Thoracic aorta (tissue), 2 donors: ENCODE results near the gene TLX1. TPM values are rescaled to one million over a fixed set of nuclear protein-coding genes. Genes with fewer than 3 reads are reported as not detected.

Experiments
- ATAC-seq: fragments of 150-250 bp; one replicate; pipeline ENCODE4 v1.8.0; 2017; ENCODE audit warnings: low read depth; ENCODE audit not compliant: insufficient number of reproducible peaks, low FRiP score
- DNase-seq: peaks from one replicate; pipeline ENCODE4 v3.0.0-alpha.2; 2020; ENCODE audit warnings: low spot score
- H3K27ac ChIP-seq, 2 donors: fragments of 200-600 bp; sonication (generic); 1 replicate in 1 of 2; 2 replicates in 1 of 2; pipeline ENCODE4 v1.5.1; 2016; ENCODE audit warnings: mild to moderate bottlenecking in 2 of 2, moderate library complexity in 2 of 2
- H3K27me3 ChIP-seq: fragments of 200-600 bp; sonication (generic); replicated peaks from 2 replicates; pipeline ENCODE4 v1.6.0; 2016; ENCODE audit warnings: mild to moderate bottlenecking; ENCODE audit not compliant: insufficient read depth
- H3K36me3 ChIP-seq: fragments of 200-600 bp; sonication (generic); one replicate; pipeline ENCODE4 v1.5.1; 2016
- H3K4me1 ChIP-seq, 2 donors: fragments of 200-600 bp; sonication (generic); 1 replicate in 1 of 2; 2 replicates in 1 of 2; pipeline versions ENCODE4 v1.5.1 to v1.6.0; 2016; ENCODE audit warnings: low read depth in 2 of 2, mild to moderate bottlenecking in 1 of 2; ENCODE audit not compliant: control insufficient read depth in 1 of 2
- H3K4me3 ChIP-seq: fragments of 200-600 bp; sonication (generic); 2 replicates; pipeline ENCODE4 v1.5.1; 2016; ENCODE audit warnings: mild to moderate bottlenecking
- H3K9me3 ChIP-seq: fragments of 200-600 bp; sonication (generic); 2 replicates; pipeline ENCODE4 v1.5.1; 2016
- CTCF ChIP-seq: fragments of 200-600 bp; sonication (generic); IDR thresholded peaks from one replicate; pipeline ENCODE4 v1.5.1; 2019; ENCODE audit warnings: antibody characterized with exemption
- total RNA-seq, 2 donors: library from RNA; depleted of rRNA; stranded (reverse); fragments of >200 nt; gene quantifications; one replicate each; pipeline versions ENCODE4 v1.1.0 to v1.2.3, GENCODE V29; 2016

Gene TLX1
- not detected for total RNA-seq

- peaks cover 19 to 38% of the 10 kb centered on the region in 2 donors for H3K4me1 ChIP-seq
- no peak for TF ChIP-seq CTCF
- H3K9me3 ChIP-seq = no peaks in the 10 kb centered on the region
- DNase-seq (no peak), ATAC-seq (no peak)
- no peaks in the 10 kb centered on the region for H3K36me3 ChIP-seq
- no peak within 1 kb of the TSS for H3K27ac ChIP-seq
- H3K27me3 ChIP-seq = peaks cover 17% of the 10 kb centered on the region
- H3K4me3 ChIP-seq = peak within 1 kb of the TSS; percentile 65
Observed at GRCh38 chr10:101130984-101131961, at the start of gene TLX1. TLX1 (plus strand) TSS chr10:101131300; CDS start chr10:101131542, 242 bp downstream.

GRCh38 chr10:101085846-101086245 is 45.3 kb upstream of the TLX1 start:
- H3K27me3 ChIP-seq = no peaks in the 10 kb centered on the region
- no peak for TF ChIP-seq CTCF
- ATAC-seq = no peak
- no peak overlapping the region for H3K27ac ChIP-seq
- H3K36me3 ChIP-seq = no peaks in the 10 kb centered on the region
- no peaks in the 10 kb centered on the region for H3K9me3 ChIP-seq
- no peak for DNase-seq
- no peak overlapping the region for H3K4me3 ChIP-seq
- H3K4me1 ChIP-seq = no peaks in the 10 kb centered on the region

GRCh38 chr10:101087376-101087775 is 43.7 kb upstream of the TLX1 start:
- DNase-seq (no peak), ATAC-seq (no peak)
- H3K27ac ChIP-seq = no peak overlapping the region
- H3K4me1 ChIP-seq = no peaks in the 10 kb centered on the region
- no peaks in the 10 kb centered on the region for H3K27me3 ChIP-seq
- TF ChIP-seq CTCF = no peak
- H3K9me3 ChIP-seq = no peaks in the 10 kb centered on the region
- no peaks in the 10 kb centered on the region for H3K36me3 ChIP-seq
- no peak overlapping the region for H3K4me3 ChIP-seq

- ATAC-seq (no peak), DNase-seq (no peak)
- H3K36me3 ChIP-seq = no peaks in the 10 kb centered on the region
- no peak overlapping the region for H3K4me3 ChIP-seq
- H3K9me3 ChIP-seq = no peaks in the 10 kb centered on the region
- no peaks in the 10 kb centered on the region for H3K27me3 ChIP-seq
- TF ChIP-seq CTCF = no peak
- no peak overlapping the region for H3K27ac ChIP-seq
- H3K4me1 ChIP-seq = no peaks in the 10 kb centered on the region
Observed at GRCh38 chr10:101087965-101088364, 43.1 kb upstream of the TLX1 start.

- ATAC-seq = no peak
- Histone ChIP-seq H3K27me3 (peaks cover under 1% of the 10 kb centered on the region), H3K36me3 (no peaks in the 10 kb centered on the region)
Observed at GRCh38 chr10:101089520-101090299, 41.4 kb upstream of the TLX1 start.

More at GRCh38 chr10:101089520-101090299, 41.4 kb upstream of the TLX1 start:
- H3K4me1 ChIP-seq = no peaks in the 10 kb centered on the region
- DNase-seq = no peak
- H3K27ac ChIP-seq = no peak overlapping the region
- TF ChIP-seq CTCF = no peak
- no peaks in the 10 kb centered on the region for H3K9me3 ChIP-seq
- no peak overlapping the region for H3K4me3 ChIP-seq
